H1 (cell line): ENCODE results near the gene WWC2. TPM values are rescaled to one million over a fixed set of nuclear protein-coding genes. Genes with fewer than 3 reads are reported as not detected.

ENCODE experiments used
- CTCF ChIA-PET: fragments of 300-600 bp; sonication (Branson Sonifier 250); formaldehyde crosslinking; loops from one replicate; lab custom pipeline; 2021; ENCODE audit not compliant: partially characterized antibody; lab: Charles Lee
- POLR2A ChIA-PET: fragments of 300-600 bp; sonication (Branson Sonifier 250); formaldehyde crosslinking; loops from one replicate; lab custom pipeline; 2021; ENCODE audit warnings: inconsistent platforms; ENCODE audit not compliant: partially characterized antibody; lab: Charles Lee
- DNase-seq, 2 experiments: peaks; one replicate each; pipeline versions ENCODE4 v3.0.0 to v3.0.0-alpha.2; 2010 to 2022; ENCODE audit warnings: low spot score in 2 of 2, low read depth in 1 of 2, mixed read lengths in 1 of 2
- FAIRE-seq: peaks from 2 replicates; lab custom pipeline; 2011; peaks lifted over from hg19 to GRCh38; lab: Jason Lieb, UNC
- H2AFZ ChIP-seq: 2 replicates; pipeline ENCODE4 v1.8.1; 2012; ENCODE audit warnings: low read length, inconsistent platforms
- H2AK5ac ChIP-seq: 2 replicates; pipeline ENCODE4 v1.6.1; 2013; ENCODE audit warnings: low read depth, low read length
- H2BK120ac ChIP-seq: replicated peaks from 2 replicates; pipeline ENCODE3; 2013; ENCODE audit warnings: low read depth, low read length, inconsistent platforms
- H2BK12ac ChIP-seq: 2 replicates; pipeline ENCODE4 v1.6.1; 2013; ENCODE audit warnings: low read depth, low read length
- H2BK15ac ChIP-seq: 2 replicates; pipeline ENCODE4 v1.6.1; 2013; ENCODE audit warnings: low read length
- H2BK20ac ChIP-seq: 2 replicates; pipeline ENCODE4 v1.6.1; 2013; ENCODE audit warnings: low read length
- H2BK5ac ChIP-seq: 2 replicates; pipeline ENCODE4 v1.6.1; 2013; ENCODE audit warnings: low read depth, low read length
- H3K14ac ChIP-seq: 2 replicates; pipeline ENCODE4 v1.6.1; 2013; ENCODE audit warnings: inconsistent platforms; ENCODE audit not compliant: insufficient read length
- H3K18ac ChIP-seq: 2 replicates; pipeline ENCODE4 v1.6.1; 2013; ENCODE audit warnings: low read length; ENCODE audit errors: extremely low read depth
- H3K23ac ChIP-seq: 2 replicates; pipeline ENCODE4 v1.6.1; 2013; ENCODE audit warnings: inconsistent platforms; ENCODE audit not compliant: insufficient read length
- H3K23me2 ChIP-seq: 2 replicates; pipeline ENCODE4 v1.6.1; 2013; ENCODE audit warnings: low read depth, low read length
- H3K27ac ChIP-seq: 2 replicates; pipeline ENCODE4 v1.6.1; 2011; ENCODE audit warnings: low read depth, low read length, inconsistent platforms
- H3K27me3 ChIP-seq, 4 experiments: replicated peaks in 1 of 4; 1 replicate in 1 of 4; 2 replicates in 3 of 4; pipeline versions ENCODE4 v1.6.1 to v1.8.1; 2011 to 2013; ENCODE audit warnings: low read length in 3 of 4, mild to moderate bottlenecking in 3 of 4, inconsistent platforms in 2 of 4, mixed read lengths in 2 of 4, moderate library complexity in 1 of 4; ENCODE audit not compliant: control insufficient read depth in 3 of 4, insufficient read depth in 3 of 4; ENCODE audit errors: extremely low read depth in 1 of 4
- H3K36me3 ChIP-seq, 4 experiments: 2 replicates each; pipeline versions ENCODE4 v1.6.1 to v1.8.1; 2011 to 2013; ENCODE audit warnings: mild to moderate bottlenecking in 4 of 4, low read length in 3 of 4, moderate library complexity in 2 of 4, control low read depth in 1 of 4, inconsistent platforms in 1 of 4; ENCODE audit not compliant: insufficient read depth in 4 of 4, control insufficient read depth in 2 of 4
- H3K4ac ChIP-seq: replicated peaks from 2 replicates; pipeline ENCODE3; 2013; ENCODE audit warnings: low read length, low read depth, mixed read lengths, inconsistent platforms; ENCODE audit not compliant: insufficient read length
- H3K4me1 ChIP-seq, 4 experiments: replicated peaks in 1 of 4; 1 replicate in 1 of 4; 2 replicates in 3 of 4; pipeline versions ENCODE4 v1.6.1 to v1.8.1; 2011 to 2013; ENCODE audit warnings: low read length in 3 of 4, inconsistent platforms in 2 of 4, mixed read lengths in 1 of 4; ENCODE audit not compliant: insufficient read depth in 4 of 4, control insufficient read depth in 3 of 4
- H3K4me2 ChIP-seq, 2 experiments: 2 replicates each; pipeline versions ENCODE4 v1.6.1 to v1.8.1; 2011 to 2013; ENCODE audit warnings: low read depth in 2 of 2, low read length in 2 of 2, control low read depth in 1 of 2, inconsistent platforms in 1 of 2, mild to moderate bottlenecking in 1 of 2; ENCODE audit not compliant: insufficient read depth in 1 of 2
- H3K4me3 ChIP-seq, 4 experiments: fragments of 200-600, 300-600 bp in 1 of 4; sonication (generic), shearing (Covaris generic), sonication (Bioruptor Twin) in 1 of 4; 2 replicates each; pipeline versions ENCODE4 v1.5.1 to v1.8.1; 2011 to 2016; ENCODE audit warnings: low read length in 4 of 4, low read depth in 3 of 4, control low read depth in 2 of 4, inconsistent platforms in 2 of 4, mild to moderate bottlenecking in 2 of 4, mixed read lengths in 1 of 4, moderate library complexity in 1 of 4; ENCODE audit not compliant: insufficient read depth in 2 of 4; ENCODE audit errors: extremely low read depth in 1 of 4
- H3K56ac ChIP-seq: replicated peaks from 2 replicates; pipeline ENCODE3; 2013; ENCODE audit warnings: low read depth, mild to moderate bottlenecking, mixed read lengths, low read length, inconsistent platforms; ENCODE audit not compliant: insufficient read length
- H3K79me1 ChIP-seq: 2 replicates; pipeline ENCODE4 v1.6.1; 2013; ENCODE audit warnings: low read depth, low read length, control low read depth
- H3K79me2 ChIP-seq, 2 experiments: 2 replicates each; pipeline versions ENCODE4 v1.6.1 to v1.8.1; 2012 to 2013; ENCODE audit warnings: low read length in 2 of 2, mild to moderate bottlenecking in 2 of 2, inconsistent platforms in 1 of 2; ENCODE audit not compliant: insufficient read depth in 2 of 2, control insufficient read depth in 1 of 2
- H3K9ac ChIP-seq, 4 experiments: replicated peaks in 1 of 4; 1 replicate in 1 of 4; 2 replicates in 3 of 4; pipeline versions ENCODE4 v1.6.1 to v1.8.1; 2011 to 2013; ENCODE audit warnings: low read depth in 3 of 4, low read length in 3 of 4, control low read depth in 2 of 4, mild to moderate bottlenecking in 2 of 4, moderate library complexity in 2 of 4, inconsistent platforms in 1 of 4; ENCODE audit errors: extremely low read depth in 1 of 4
- H3K9me3 ChIP-seq, 2 experiments: 2 replicates each; pipeline versions ENCODE4 v1.6.1 to v1.8.1; 2012 to 2013; ENCODE audit warnings: mild to moderate bottlenecking in 2 of 2, moderate library complexity in 2 of 2, control low read depth in 1 of 2, inconsistent platforms in 1 of 2, low read depth in 1 of 2, low read length in 1 of 2, mixed read lengths in 1 of 2; ENCODE audit not compliant: insufficient read depth in 2 of 2
- H4K20me1 ChIP-seq, 2 experiments: replicated peaks in 1 of 2; 2 replicates each; pipeline versions ENCODE3 to v1.8.1; 2011 to 2013; ENCODE audit warnings: inconsistent platforms in 2 of 2, low read length in 2 of 2, mild to moderate bottlenecking in 1 of 2; ENCODE audit not compliant: insufficient read depth in 2 of 2, control insufficient read depth in 1 of 2
- H4K5ac ChIP-seq: 2 replicates; pipeline ENCODE4 v1.6.1; 2013; ENCODE audit warnings: low read length, low read depth, mixed read lengths, inconsistent platforms; ENCODE audit not compliant: insufficient read length
- H4K8ac ChIP-seq: 2 replicates; pipeline ENCODE4 v1.8.0; 2013; ENCODE audit warnings: mild to moderate bottlenecking, moderate library complexity, low read length, inconsistent platforms; ENCODE audit not compliant: insufficient read depth; ENCODE audit errors: extremely low read depth
- H4K91ac ChIP-seq: replicated peaks from 2 replicates; pipeline ENCODE3; 2013; ENCODE audit warnings: low read length, mixed read lengths, inconsistent platforms; ENCODE audit not compliant: insufficient read length
- BACH1 ChIP-seq: IDR thresholded peaks from 2 replicates; pipeline ENCODE4 v1.6.1; 2012; ENCODE audit warnings: low read length, improper control_type of control experiment
- CHD2 ChIP-seq: IDR thresholded peaks from 2 replicates; pipeline ENCODE4 v1.6.1; 2012; ENCODE audit warnings: low read length, improper control_type of control experiment
- CTBP2 ChIP-seq: IDR thresholded peaks from 2 replicates; pipeline ENCODE4 v1.7.0; 2011; ENCODE audit warnings: borderline replicate concordance, mild to moderate bottlenecking, moderate library complexity, mixed read lengths, low read length; ENCODE audit not compliant: insufficient read depth, insufficient read length
- EZH2 ChIP-seq: fragments of 200-600 bp; sonication (generic); IDR thresholded peaks from 2 replicates; pipeline ENCODE4 v1.7.1; 2012; ENCODE audit warnings: low read depth, mild to moderate bottlenecking, moderate library complexity, low read length, inconsistent platforms; ENCODE audit not compliant: severe bottlenecking
- PHF8 ChIP-seq: fragments of 200-600 bp; sonication (generic); conservative IDR thresholded peaks from 2 replicates; pipeline ENCODE4 v1.7.1; 2012; ENCODE audit warnings: low read depth, mild to moderate bottlenecking, inconsistent platforms, low read length, moderate library complexity
- RBBP5 ChIP-seq: IDR thresholded peaks from 2 replicates; pipeline ENCODE4 v1.7.1; 2012; ENCODE audit warnings: low read depth, mild to moderate bottlenecking, inconsistent platforms, low read length, moderate library complexity, borderline replicate concordance
- SIRT6 ChIP-seq: IDR thresholded peaks from one replicate; pipeline ENCODE4 v1.7.1; 2012; ENCODE audit warnings: low read length, inconsistent platforms
- TEAD4 ChIP-seq: IDR thresholded peaks from 2 replicates; pipeline ENCODE4 v1.6.1; 2012; ENCODE audit warnings: low read depth, low read length, inconsistent platforms, mixed read lengths
- ZNF274 ChIP-seq: IDR thresholded peaks from 2 replicates; pipeline ENCODE4 v1.7.0; 2012; ENCODE audit warnings: low read length, borderline replicate concordance; ENCODE audit errors: extremely low read depth
- WGBS, 2 experiments: shearing (Covaris generic) in 1 of 2; methylation state at CpG; one replicate each; pipeline versions ENCODE4 v1.1.6 to v1.1.7; 2013 to 2015; ENCODE audit warnings: low lambda C conversion rate in 2 of 2, mixed read lengths in 2 of 2, inconsistent platforms in 1 of 2, low coverage in 1 of 2, missing lambda C conversion rate in 1 of 2; ENCODE audit not compliant: insufficient replicate concordance in 2 of 2, insufficient coverage in 1 of 2, insufficient read length in 1 of 2; ENCODE audit errors: extremely low coverage in 1 of 2, missing lambda C conversion rate in 1 of 2; 5-methylcytosine and 5-hydroxymethylcytosine counted together
- polyA plus RNA-seq, 7 experiments: library from polyadenylated mRNA; depleted of rRNA in 3 of 7; stranded (reverse) in 5 of 7; unstranded in 2 of 7; fragments of >200 nt in 5 of 7; fragments of 200-250 nt in 2 of 7; gene quantifications; 1 replicate in 5 of 7; 2 replicates in 1 of 7; 4 replicates in 1 of 7; pipeline versions ENCODE4 v1.2.1 to v1.2.3, GENCODE V29; 2011 to 2013; ENCODE audit warnings: missing spikeins in 2 of 7, mixed read lengths in 2 of 7
- total RNA-seq: library from RNA; stranded (reverse); fragmentation: NEBNext Ultra II Directional; extraction: Animal tissue kit (Norgen Biotek cat#: 25700); gene quantifications from 2 replicates; pipeline ENCODE4 v1.2.1, GENCODE V29; 2021
- TF ChIP-seq, protein P1 (sequence below), 3 experiments: IDR thresholded peaks; 1 replicate in 2 of 3; 2 replicates in 1 of 3; pipeline versions ENCODE4 v1.5.1 to v1.6.1; 2011; ENCODE audit warnings: low read length in 3 of 3, mild to moderate bottlenecking in 3 of 3, inconsistent platforms in 2 of 3, low read depth in 1 of 3, moderate library complexity in 1 of 3; ENCODE audit not compliant: insufficient read depth in 1 of 3; ENCODE audit errors: control extremely low read depth in 1 of 3

WWC2 gene
- total and polyA plus RNA-seq, 2 of the 8 experiments (the other 6 are each of a cell fraction or from before 2014, with no cell fraction given) = 17.6 to 135 TPM

DNA sequence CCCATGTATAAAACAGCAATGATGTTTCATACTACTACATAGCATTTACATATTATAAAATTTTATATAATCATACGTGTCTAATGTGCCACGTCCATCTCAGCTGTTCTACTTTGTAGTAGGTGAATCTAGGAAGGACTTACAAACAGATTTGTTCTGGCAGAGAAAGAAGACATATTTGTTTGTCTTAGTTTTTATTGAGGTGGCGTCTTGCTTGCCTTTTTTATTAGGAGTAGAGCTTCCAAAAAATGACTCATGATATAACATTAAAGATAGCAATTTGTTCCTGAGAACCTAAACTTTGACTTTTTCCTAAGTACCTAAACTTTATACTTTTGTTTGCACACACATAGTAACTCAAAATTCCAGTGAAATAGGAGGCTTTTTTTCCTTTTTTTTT, 156.4 kb downstream of the WWC2 start:
- FAIRE-seq (no peak), DNase-seq (no peak)
- Histone ChIP-seq H3K23ac (no peak overlapping the region), H3K79me1 (no peaks in the 10 kb centered on the region; the same call in 1 of the 2 replicates), H2BK20ac (no peak overlapping the region), H3K23me2 (no peaks in the 10 kb centered on the region), H3K4me2 (no peak overlapping the region), H4K5ac (no peak overlapping the region), H4K8ac (no peak overlapping the region), H2BK5ac (no peak overlapping the region), H4K91ac (no peak overlapping the region), H2AK5ac (no peak overlapping the region), H3K4ac (no peak overlapping the region), H3K9ac (no peak overlapping the region), H2BK12ac (no peak overlapping the region), H4K20me1 (no peaks in the 10 kb centered on the region), H3K79me2 (peaks cover 0 to 11% of the 10 kb centered on the region in 2 experiments; a peak in 1 of 4 replicates), H3K36me3 (peaks cover 9 to 47% (median 36%) of the 10 kb centered on the region in 4 experiments; a peak in 7 of 8 replicates), H2BK120ac (no peak overlapping the region), H3K14ac (no peak overlapping the region), H3K4me1 (peaks cover 0 to 4% (median 0%) of the 10 kb centered on the region in 4 experiments; a peak in 1 of 7 replicates), H3K18ac (no peak overlapping the region), H3K27ac (no peak overlapping the region), H2BK15ac (no peak overlapping the region), H3K27me3 (no peaks in the 10 kb centered on the region), H2AFZ (no peak overlapping the region), H3K9me3 (no peaks in the 10 kb centered on the region), H3K4me3 (no peak overlapping the region), H3K56ac (no peak overlapping the region)
- 90% methylated on average over 3 of the region's 3 CpGs; no CpG with 5 or more reads in 1 of the 2 experiments for WGBS, 2 experiments
- ChIA-PET CTCF (interaction anchor here (0.7 to 5.0 kb wide), 23 partner anchors 10 to 317 kb away, joined by 3 to 65 read pairs (median 7); partner anchors contain the start of gene WWC2), POLR2A (interaction anchor here (1.2 to 3.7 kb wide), 3 partner anchors 9 to 158 kb away, joined by 3 to 17 read pairs (median 8); partner anchors contain the start of gene WWC2)
- no peak for TF ChIP-seq CTBP2
- TF ChIP-seq SIRT6 = no peak
- TF ChIP-seq, protein P1, sequence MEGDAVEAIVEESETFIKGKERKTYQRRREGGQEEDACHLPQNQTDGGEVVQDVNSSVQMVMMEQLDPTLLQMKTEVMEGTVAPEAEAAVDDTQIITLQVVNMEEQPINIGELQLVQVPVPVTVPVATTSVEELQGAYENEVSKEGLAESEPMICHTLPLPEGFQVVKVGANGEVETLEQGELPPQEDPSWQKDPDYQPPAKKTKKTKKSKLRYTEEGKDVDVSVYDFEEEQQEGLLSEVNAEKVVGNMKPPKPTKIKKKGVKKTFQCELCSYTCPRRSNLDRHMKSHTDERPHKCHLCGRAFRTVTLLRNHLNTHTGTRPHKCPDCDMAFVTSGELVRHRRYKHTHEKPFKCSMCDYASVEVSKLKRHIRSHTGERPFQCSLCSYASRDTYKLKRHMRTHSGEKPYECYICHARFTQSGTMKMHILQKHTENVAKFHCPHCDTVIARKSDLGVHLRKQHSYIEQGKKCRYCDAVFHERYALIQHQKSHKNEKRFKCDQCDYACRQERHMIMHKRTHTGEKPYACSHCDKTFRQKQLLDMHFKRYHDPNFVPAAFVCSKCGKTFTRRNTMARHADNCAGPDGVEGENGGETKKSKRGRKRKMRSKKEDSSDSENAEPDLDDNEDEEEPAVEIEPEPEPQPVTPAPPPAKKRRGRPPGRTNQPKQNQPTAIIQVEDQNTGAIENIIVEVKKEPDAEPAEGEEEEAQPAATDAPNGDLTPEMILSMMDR (IDR thresholded peaks at IDR 0.05; ENCODE audit: control extremely low read depth in 1 of 3, insufficient read depth in 1 of 3, low read depth in 1 of 3, low read length in 3 of 3) = no peak
- no peak for TF ChIP-seq BACH1
- TF ChIP-seq EZH2 = no peak
- no peak for TF ChIP-seq TEAD4
- TF ChIP-seq PHF8 = no peak
- TF ChIP-seq ZNF274 = no peak
- no peak for TF ChIP-seq RBBP5
- TF ChIP-seq CHD2 = no peak
